ENCODE results near the gene SDK1. TPM values are rescaled to one million over a fixed set of nuclear protein-coding genes. Genes with fewer than 3 reads are reported as not detected.

The SDK1 gene
- total RNA-seq, 2 donors from 2014 or later = 4.8 to 13.2 TPM

DNA sequence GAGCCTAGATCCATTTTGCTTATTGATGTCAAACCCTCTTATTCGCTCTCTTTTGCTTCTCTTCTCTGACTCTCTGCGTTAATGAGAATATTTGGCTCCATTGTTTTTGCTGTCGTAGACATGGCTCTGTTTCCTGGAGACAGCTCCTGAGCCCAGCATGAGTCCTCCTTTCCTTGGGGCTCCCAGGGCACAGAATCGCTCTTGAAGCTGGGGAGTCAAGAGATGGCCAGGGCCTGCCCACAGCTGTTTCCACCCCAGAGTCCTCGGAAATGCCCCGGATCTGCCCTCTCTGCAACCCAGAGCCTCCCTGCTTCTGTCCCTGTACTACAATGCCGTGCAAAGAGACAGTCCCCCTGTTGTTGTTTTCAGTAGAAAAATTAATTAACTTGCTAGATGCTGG, 814.4 kb downstream of the SDK1 start:
- intact Hi-C loops (cut with DNase I) = no loop called here
- Histone ChIP-seq H3K4me1 (replicated peaks) (no peaks in the 10 kb centered on the region), H3K36me3 (no peaks in the 10 kb centered on the region), H3K27ac (no peak overlapping the region), H3K9me3 (no peaks in the 10 kb centered on the region), H3K4me3 (no peak overlapping the region), H3K27me3 (replicated peaks; ENCODE audit: insufficient read depth) (no peaks in the 10 kb centered on the region)
- TF ChIP-seq POLR2A (IDR thresholded peaks at IDR 0.05) = no peak
- TF ChIP-seq, protein P1, sequence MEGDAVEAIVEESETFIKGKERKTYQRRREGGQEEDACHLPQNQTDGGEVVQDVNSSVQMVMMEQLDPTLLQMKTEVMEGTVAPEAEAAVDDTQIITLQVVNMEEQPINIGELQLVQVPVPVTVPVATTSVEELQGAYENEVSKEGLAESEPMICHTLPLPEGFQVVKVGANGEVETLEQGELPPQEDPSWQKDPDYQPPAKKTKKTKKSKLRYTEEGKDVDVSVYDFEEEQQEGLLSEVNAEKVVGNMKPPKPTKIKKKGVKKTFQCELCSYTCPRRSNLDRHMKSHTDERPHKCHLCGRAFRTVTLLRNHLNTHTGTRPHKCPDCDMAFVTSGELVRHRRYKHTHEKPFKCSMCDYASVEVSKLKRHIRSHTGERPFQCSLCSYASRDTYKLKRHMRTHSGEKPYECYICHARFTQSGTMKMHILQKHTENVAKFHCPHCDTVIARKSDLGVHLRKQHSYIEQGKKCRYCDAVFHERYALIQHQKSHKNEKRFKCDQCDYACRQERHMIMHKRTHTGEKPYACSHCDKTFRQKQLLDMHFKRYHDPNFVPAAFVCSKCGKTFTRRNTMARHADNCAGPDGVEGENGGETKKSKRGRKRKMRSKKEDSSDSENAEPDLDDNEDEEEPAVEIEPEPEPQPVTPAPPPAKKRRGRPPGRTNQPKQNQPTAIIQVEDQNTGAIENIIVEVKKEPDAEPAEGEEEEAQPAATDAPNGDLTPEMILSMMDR (IDR thresholded peaks at IDR 0.05) = no peak
- DNase-seq (ENCODE audit: low spot score) = no peak
- WGBS = 91% methylated on average over 7 of the region's 7 CpGs

DNA sequence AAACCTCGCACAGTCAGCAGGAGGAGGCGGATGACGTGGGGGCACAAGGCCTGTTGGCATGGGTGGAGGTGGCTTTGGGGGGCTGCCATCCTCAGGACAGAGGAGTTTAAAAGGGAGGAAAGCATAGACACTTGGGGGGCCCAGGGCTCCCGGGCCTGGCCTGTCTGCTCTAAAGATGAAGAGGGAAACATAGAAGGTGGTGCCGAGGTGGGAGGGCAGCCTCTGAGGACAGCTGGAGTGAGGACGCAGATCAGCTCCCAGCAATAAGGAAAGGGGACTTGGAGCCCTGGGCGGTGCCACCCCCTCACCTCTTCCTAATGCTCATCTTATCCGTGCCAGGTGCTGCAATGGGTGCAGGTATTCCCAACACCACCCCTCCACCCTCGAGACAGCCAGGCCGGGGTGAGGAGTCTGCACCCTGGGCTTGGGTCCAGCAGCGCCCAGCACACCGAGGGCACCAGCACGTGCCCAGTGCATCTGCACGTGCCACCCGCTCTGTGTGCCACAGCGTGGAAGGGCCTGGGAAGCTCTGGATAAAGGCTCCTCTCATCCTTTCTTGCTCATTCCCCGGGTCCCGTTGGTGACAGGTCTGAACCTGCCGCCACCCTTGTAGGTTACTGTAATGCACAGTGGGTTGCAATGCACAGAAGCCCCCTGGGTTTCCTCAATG, 815.0 kb downstream of the SDK1 start:
- intact Hi-C loops (cut with DNase I) = no loop called here
- Histone ChIP-seq H3K4me3 (no peak overlapping the region), H3K9me3 (no peaks in the 10 kb centered on the region), H3K4me1 (replicated peaks) (no peaks in the 10 kb centered on the region), H3K36me3 (no peaks in the 10 kb centered on the region), H3K27ac (no peak overlapping the region), H3K27me3 (replicated peaks; ENCODE audit: insufficient read depth) (no peaks in the 10 kb centered on the region)
- WGBS = 94% methylated on average over 18 of the region's 19 CpGs
- TF ChIP-seq, protein P1 (IDR thresholded peaks at IDR 0.05) = no peak
- TF ChIP-seq POLR2AphosphoS5 (IDR thresholded peaks at IDR 0.05) (no peak), POLR2A (IDR thresholded peaks at IDR 0.05) (no peak)
- DNase-seq (ENCODE audit: low spot score) = no peak

DNA sequence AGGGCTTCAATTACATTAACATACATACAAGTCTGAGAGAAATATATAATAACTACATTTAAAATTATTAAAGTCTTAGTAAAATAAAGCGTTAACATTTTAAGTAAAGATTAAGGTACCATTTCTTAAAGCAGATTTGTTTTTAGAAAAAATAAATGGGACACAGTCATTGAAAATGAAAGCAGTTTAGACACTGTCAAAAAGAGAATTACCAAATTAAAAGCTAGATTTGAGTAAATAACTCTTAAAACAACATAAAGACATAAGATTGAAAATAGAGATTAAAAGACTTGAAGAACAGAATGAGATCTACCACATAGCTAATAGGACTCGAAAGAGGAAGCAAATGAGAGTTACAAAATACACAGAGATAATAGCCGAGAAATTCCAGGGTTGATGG, 818.8 kb downstream of the SDK1 start:
- TF ChIP-seq POLR2A (IDR thresholded peaks at IDR 0.05) = no peak
- TF ChIP-seq POLR2AphosphoS5 (IDR thresholded peaks at IDR 0.05) = no peak
- TF ChIP-seq, protein P1 (IDR thresholded peaks at IDR 0.05) = no peak
- no peak overlapping the region for H3K4me3 ChIP-seq
- H3K4me1 ChIP-seq (replicated peaks) = no peaks in the 10 kb centered on the region
- H3K36me3 ChIP-seq = no peaks in the 10 kb centered on the region
- no peaks in the 10 kb centered on the region for H3K9me3 ChIP-seq
- WGBS = 98% methylated on average over 3 of the region's 3 CpGs
- DNase-seq (ENCODE audit: low spot score) = no peak
- intact Hi-C loops (cut with DNase I) = no loop called here
- H3K27me3 ChIP-seq (replicated peaks; ENCODE audit: insufficient read depth) = no peaks in the 10 kb centered on the region
- H3K27ac ChIP-seq = no peak overlapping the region

DNA sequence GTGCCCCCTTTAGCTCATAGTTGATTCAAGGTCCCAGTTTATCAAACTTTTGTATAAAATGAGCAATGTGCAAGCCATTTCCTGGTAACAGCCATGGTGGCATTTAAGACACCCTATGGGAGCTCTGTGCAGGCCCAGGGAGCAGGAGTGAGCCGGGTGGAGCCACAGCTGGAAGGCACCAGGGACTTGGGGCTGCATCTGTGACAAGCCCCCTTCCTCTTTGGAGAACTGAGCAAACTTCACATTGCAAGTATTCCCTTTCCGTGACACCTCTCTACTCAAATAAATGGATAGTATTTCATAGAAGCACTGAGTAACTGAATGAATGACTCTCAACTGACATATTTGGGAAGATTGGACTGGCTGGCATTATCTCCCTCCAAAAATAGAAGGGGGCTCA, 822.3 kb downstream of the SDK1 start:
- no peaks in the 10 kb centered on the region for H3K36me3 ChIP-seq
- DNase-seq (ENCODE audit: low spot score) = no peak
- H3K9me3 ChIP-seq = no peaks in the 10 kb centered on the region
- no peak for TF ChIP-seq POLR2A (IDR thresholded peaks at IDR 0.05)
- TF ChIP-seq, protein P1 (IDR thresholded peaks at IDR 0.05) = no peak
- TF ChIP-seq POLR2AphosphoS5 (IDR thresholded peaks at IDR 0.05) = no peak
- H3K27ac ChIP-seq = no peak overlapping the region
- WGBS = 88% methylated on average over 2 of the region's 2 CpGs
- H3K4me3 ChIP-seq = no peak overlapping the region
- intact Hi-C loops (cut with DNase I) = no loop called here
- H3K4me1 ChIP-seq (replicated peaks) = no peaks in the 10 kb centered on the region
- no peaks in the 10 kb centered on the region for H3K27me3 ChIP-seq (replicated peaks; ENCODE audit: insufficient read depth)

DNA sequence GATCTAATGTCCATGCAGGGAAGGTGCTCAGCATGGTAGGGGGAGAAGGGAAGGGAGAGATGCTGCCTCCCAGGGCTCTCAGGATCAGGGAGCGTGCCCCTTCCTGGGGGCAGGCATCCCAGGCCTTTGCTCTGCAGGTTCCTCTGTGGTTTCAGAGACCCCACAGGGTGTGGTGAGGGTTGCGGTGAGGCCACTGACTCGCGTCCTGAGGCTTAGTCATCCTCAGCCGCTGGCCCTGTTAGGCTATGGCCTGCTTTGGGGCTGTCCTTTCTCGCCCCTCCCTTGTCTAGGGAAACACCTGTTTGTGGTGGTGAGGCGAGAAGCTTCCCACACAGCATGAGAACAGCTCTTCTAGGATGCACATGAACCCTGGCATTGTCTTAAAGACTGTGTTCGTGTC, 822.8 kb downstream of the SDK1 start:
- H3K4me3 ChIP-seq = no peak overlapping the region
- H3K9me3 ChIP-seq = no peaks in the 10 kb centered on the region
- TF ChIP-seq, protein P1 (IDR thresholded peaks at IDR 0.05) = no peak
- TF ChIP-seq POLR2A (IDR thresholded peaks at IDR 0.05) (no peak), POLR2AphosphoS5 (IDR thresholded peaks at IDR 0.05) (no peak)
- intact Hi-C loops (cut with DNase I) = no loop called here
- no peak overlapping the region for H3K27ac ChIP-seq
- no peaks in the 10 kb centered on the region for H3K36me3 ChIP-seq
- WGBS = 86% methylated on average over 8 of the region's 8 CpGs
- DNase-seq (ENCODE audit: low spot score) = no peak
- no peaks in the 10 kb centered on the region for H3K4me1 ChIP-seq (replicated peaks)
- H3K27me3 ChIP-seq (replicated peaks; ENCODE audit: insufficient read depth) = no peaks in the 10 kb centered on the region
